ENCODE results near the gene RCAN2. TPM values are rescaled to one million over a fixed set of nuclear protein-coding genes. Genes with fewer than 3 reads are reported as not detected.

The RCAN2 gene
- total and polyA plus RNA-seq, 2 experiments from 2014 or later, result 6.0 to 9.3 TPM

- 0 out of 2 replicates have a peak, but pooled peaks cover 5% of the 10 kb centered on the region for H3K9me2 ChIP-seq (ENCODE audit: insufficient read depth)
- H3K27me3 Mint-ChIP-seq (ENCODE audit: insufficient read depth, low read depth, poor library complexity), result no peaks in the 10 kb centered on the region
- H3K79me2 ChIP-seq (replicated peaks; ENCODE audit: insufficient read depth), result no peaks in the 10 kb centered on the region
- H3K27me3 ChIP-seq (ENCODE audit: insufficient read depth), result no peaks in the 10 kb centered on the region
- H3K4me1 ChIP-seq (ENCODE audit: insufficient read depth), result no peaks in the 10 kb centered on the region
- ATAC-seq (no peak), DNase-seq (ENCODE audit: low spot score) (no peak)
- H3K4me3 Mint-ChIP-seq, result no peak overlapping the region
- H3K36me3 ChIP-seq (ENCODE audit: insufficient read depth), result no peaks in the 10 kb centered on the region
- no peaks in the 10 kb centered on the region for H3K4me1 Mint-ChIP-seq
- no peak for TF ChIP-seq REST (IDR thresholded peaks at IDR 0.05; ENCODE audit: unreplicated experiment)
- TF ChIP-seq ZNF462 (CRISPR knock-in tag; IDR thresholded peaks at IDR 0.05), result no peak
- TF ChIP-seq EZH2phosphoT487 (IDR thresholded peaks at IDR 0.05; ENCODE audit: unreplicated experiment), result no peak
- TF ChIP-seq ZNF331 (CRISPR knock-in tag; IDR thresholded peaks at IDR 0.05; ENCODE audit: low read depth), result no peak
- TF ChIP-seq EZH2 (IDR thresholded peaks at IDR 0.05; ENCODE audit: low read depth, unreplicated experiment), result no peak
- TF ChIP-seq JUNB (IDR thresholded peaks at IDR 0.05; ENCODE audit: unreplicated experiment), result no peak
- TF ChIP-seq CTCF (conservative IDR thresholded peaks at IDR 0.05; ENCODE audit: low read depth in 2 of 2), result no peak
- no peak for TF ChIP-seq POLR2AphosphoS5 (IDR thresholded peaks at IDR 0.05; ENCODE audit: low read depth)
- no peak for TF ChIP-seq ZNF114 (CRISPR knock-in tag; IDR thresholded peaks at IDR 0.05)
- no peak for TF ChIP-seq NANOG (IDR thresholded peaks at IDR 0.05; ENCODE audit: borderline replicate concordance)
- no peak for TF ChIP-seq CREB1 (CRISPR knock-in tag; IDR thresholded peaks at IDR 0.05; ENCODE audit: low read depth)
- no peak for TF ChIP-seq STAT1 (IDR thresholded peaks at IDR 0.05; ENCODE audit: unreplicated experiment)
- TF ChIP-seq ETS1 (IDR thresholded peaks at IDR 0.05), result no peak
- no peak overlapping the region for H3K27ac ChIP-seq (ENCODE audit: low read depth)
- H4K20me1 ChIP-seq (replicated peaks; ENCODE audit: insufficient read depth), result no peaks in the 10 kb centered on the region
- no peak overlapping the region for H3K4me2 ChIP-seq
- no peaks in the 10 kb centered on the region for H3F3A ChIP-seq (replicated peaks; ENCODE audit: low read depth)
- H3K36me3 Mint-ChIP-seq (ENCODE audit: low read depth), result no peaks in the 10 kb centered on the region
- H3K9me3 Mint-ChIP-seq, result no peaks in the 10 kb centered on the region
- H3K27ac Mint-ChIP-seq, result no peak overlapping the region
- no peak overlapping the region for H3K4me3 ChIP-seq
- H2AFZ ChIP-seq, result no peak overlapping the region
These were observed 220.1 kb downstream of the RCAN2 start for GRCh38 chr6:46271107-46271506.
